Hepatic stellate cell (primary cell): ENCODE measurements around the gene FBXO11.
"Not testable (repeated sequence)": the region's sequence is repeated elsewhere in the genome, so short reads cannot be mapped to it uniquely, and the experiment has no call there.

Source experiments
- DNase-seq: peaks from one replicate; pipeline ENCODE4 v3.0.0; 2011; ENCODE audit warnings: low spot score

Gene FBXO11

DNA sequence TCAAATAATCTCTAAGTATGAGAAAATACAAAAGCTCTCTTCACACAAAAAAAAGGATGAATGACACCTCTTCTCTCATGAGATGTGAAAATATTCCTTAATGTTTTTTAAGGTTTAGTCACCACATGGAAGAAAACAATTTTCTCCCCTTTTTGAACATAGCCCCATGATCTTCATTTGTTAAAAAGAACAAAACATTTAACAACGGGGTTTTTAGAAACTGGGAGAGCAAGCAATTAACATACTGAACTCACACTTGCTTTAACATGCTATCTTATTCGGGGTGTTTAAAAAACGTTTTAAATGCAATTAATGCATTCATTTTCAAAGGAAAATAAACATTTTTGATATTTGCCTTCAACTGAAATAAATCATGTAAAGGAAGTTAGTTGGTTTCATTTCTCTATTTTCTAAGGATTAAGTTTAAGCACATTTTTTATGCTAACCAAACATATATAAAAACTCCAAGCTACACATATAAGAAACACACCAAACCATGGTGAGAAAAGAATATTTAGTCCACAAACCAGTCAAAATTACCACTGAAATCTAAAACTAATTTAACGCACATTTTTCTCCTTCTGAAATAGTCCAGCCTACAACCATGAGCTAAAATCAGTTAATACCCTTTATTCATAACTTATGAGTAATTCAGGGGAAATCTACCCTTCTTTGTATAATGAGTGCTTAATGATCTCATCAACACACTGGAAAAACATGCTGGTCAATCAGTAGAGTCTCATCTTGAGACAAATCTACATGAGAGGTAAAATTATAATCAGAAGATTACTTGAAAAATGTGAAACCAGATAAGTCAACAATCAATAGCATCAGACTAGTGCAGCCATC is 8.2 kb downstream of the FBXO11 start:
- DNase-seq: no peak

DNA sequence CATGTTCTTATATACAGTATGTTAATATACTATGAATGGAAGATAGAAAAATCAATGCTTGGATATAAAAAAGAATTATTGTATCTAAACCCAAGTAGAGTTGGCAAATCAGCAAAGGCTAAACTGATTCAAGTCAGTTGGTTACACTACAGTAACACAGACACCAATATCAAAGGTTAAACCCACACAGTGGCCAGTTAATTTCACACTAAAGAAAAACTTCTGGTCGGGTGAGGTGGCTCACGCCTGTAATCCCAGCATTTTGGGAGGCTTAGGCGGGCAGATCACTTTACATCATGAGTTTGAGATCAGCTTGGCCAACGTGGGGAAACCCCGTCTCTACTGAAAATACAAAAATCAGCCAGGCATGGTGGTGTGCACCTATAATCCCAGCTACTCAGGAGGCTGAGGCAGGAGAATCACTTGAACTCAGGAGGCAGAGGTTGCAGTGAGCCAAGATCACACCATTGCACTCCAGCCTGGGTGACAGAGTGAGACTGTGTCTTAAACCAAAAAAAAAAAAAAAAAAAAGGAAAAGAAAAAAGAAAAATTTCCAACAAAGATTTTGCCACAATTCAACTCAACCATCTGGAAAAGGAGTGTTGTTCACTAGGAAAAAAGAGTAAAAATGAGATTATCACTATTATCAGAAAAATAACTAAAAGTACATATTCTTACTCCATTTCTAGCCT is 9.0 kb downstream of the FBXO11 start:
- not testable (repeated sequence) for DNase-seq

DNA sequence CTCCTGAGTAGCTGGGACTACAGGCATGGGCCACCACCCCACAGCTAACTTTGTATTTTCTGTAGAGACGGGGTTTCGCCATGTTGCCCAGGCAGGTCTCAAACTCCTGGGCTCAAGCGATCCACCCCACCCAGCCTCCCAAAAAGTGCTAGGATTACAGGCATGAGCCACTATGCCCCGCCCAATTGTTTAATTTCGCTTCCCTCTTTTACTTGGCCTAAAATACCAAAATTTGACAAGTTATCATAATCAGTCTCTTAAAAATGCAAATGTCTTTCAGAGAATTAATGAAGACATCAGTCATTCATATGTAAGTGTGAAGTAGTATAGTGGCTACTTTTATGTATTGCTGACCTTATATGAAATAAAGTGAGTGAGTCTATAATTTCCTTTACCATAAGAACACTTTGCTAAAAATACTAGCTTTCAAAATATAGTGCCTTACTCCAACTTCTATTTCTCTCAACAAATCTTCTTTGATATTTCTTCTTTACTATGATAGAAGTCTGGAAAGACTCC is 9.8 kb downstream of the FBXO11 start:
- no peak for DNase-seq

DNA sequence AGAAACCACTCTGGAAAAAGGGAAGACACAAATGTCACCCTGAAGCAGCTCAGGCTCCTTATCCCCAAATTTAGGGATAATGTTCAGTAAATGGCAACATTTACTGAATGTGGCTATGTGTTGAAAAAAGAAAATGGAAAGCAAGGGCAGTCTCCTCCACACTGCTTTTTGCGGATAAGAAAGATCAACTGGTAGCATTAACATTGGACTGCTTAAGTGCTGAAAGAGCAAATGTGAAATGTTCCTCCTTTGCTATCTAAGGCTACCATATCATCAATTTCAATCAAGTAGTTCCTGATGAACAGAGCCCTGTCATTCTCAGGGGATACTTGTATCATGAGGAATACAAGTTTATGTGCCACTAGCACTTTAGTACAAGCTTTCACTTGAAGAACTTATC is 12.5 kb downstream of the FBXO11 start:
- no peak for DNase-seq

DNA sequence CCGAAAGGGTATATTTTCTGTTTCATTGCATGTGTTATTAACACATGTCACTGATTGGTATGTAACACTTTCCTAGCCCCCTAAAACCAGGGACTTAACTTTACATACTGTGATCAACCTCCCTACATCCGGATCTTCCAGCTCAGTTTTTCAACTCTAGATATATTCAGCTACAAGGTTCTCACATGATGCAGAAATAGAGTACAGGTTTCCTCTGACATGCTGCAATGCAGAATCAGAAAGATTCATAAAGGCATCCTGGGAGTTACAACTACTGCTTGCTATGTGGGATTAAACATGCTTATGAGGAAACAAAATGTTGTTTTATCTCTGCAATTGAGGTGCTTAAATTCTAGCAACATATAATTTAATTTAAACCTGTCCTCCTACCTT is 14.0 kb downstream of the FBXO11 start:
- no peak for DNase-seq

DNA sequence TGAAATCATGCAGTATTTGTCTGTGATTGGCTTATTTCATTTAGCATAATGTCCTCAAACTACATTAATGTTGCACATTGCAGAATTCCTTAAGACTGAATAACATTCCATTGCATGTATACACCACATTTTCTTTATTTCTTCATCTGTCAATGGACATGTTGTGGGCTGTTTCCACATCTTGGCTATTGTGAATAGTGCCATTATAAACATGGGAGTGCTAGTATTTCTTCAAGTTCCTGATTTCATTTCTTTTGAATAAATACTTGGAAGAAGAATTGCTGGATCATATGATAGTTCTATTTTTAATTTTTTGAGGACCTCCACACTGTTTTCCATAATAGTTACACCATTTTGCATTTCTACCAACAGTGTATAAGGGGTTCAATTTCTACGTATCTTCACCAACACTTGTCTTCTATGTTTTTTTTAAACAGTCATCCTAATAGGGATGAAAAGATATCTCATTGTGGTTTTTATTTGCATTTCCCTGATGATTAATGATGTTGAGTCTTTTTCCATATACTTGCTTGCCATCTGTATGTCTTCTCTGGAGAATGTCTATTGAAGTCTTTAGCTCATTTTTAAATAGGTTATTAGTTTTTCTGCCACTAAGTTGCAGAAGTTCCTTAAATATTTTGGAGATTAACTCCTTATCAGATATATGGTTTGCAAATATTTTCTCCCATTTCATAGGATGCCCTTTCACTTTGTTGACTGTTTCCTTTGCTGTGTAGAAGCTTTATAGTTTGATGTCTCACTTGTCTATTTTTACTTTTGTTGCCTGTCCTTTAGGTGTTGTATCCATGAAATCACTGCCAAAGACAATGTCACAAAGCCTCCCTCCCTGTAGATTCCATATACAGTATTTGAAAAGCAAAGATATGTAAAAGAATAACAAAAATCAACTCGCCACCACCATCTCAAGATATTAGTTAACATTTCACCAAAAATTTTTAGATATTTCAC is 14.6 kb downstream of the FBXO11 start:
- no peak for DNase-seq

DNA sequence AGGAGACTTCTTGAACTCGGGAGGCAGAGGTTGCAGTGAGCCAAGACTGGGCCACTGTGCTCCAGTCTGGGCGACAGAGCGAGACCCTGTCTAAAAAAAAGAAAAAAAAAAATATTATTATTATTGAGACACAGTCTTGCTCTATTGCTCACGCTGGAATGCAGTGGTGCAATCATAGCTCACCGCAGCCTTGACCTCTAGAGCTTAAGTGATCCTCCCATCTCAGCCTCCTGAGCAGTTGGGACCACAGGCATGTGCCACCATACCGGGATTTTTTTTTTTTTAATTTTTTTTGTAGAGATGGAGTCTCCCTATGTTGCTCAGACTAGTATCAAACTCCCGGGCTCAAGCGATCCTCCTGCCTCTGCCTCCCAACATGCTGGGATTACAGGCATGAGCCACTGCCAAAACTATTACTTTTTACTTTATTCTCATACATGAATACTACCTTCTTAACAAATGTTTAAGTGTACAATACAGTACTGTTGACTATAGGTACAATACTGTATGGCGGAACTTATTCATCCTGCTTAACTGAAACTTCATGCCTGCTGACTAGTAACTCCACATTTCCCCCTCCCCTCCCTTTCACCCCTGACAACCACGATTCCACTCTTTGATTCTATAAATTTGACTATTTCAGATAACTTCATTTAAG is 15.5 kb downstream of the FBXO11 start:
- DNase-seq: no peak

DNA sequence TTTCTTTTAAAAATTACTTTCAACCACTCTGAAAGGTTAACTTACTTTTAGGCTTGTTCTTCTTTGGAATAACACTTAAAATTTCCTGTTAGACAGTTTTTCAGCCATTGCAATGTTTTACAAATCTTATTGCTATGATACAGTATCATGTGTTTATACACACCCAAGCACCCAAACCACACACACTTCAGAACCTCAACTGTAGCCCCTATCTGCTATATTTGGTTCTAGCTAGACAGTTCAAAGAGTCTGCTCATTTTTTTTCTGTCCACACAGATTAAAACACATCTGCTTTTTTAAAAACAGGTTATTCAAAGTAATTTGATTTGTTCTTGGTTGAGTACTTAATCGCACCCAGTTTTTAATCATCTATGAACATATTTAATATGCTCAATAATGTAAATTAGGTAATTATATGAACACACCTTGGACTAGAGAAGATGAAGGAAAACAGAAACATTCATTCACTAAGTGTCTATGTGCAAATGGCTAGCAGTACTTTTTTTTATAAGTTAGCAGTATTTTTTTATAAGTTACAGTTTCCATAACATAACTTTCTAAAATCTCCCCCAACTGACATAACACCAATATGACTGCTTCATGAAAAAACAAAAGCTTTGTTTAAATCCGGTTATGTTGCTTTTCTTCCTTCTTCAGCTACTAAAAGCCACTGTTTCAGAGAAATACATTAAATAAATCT is 17.6 kb downstream of the FBXO11 start:
- no peak for DNase-seq

DNA sequence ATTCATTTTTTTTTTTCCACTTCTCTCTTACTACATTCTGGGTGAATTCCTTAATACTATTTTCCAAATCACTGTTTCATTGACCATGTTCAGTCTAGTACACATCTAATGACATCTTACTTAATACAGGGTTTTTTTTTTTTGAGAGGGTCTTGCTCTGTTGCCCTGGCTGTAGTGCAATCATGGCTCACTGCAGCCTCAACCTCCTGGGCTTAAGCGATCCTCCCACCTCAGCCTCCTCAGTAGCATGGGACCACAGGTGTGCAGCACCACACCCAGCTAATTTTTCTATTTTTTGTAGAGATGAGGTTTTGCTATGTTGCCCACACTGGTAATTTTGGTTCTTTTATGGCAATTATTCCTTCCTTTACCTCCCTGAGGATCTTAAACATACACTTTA is 29.4 kb downstream of the FBXO11 start:
- DNase-seq: no peak

DNA sequence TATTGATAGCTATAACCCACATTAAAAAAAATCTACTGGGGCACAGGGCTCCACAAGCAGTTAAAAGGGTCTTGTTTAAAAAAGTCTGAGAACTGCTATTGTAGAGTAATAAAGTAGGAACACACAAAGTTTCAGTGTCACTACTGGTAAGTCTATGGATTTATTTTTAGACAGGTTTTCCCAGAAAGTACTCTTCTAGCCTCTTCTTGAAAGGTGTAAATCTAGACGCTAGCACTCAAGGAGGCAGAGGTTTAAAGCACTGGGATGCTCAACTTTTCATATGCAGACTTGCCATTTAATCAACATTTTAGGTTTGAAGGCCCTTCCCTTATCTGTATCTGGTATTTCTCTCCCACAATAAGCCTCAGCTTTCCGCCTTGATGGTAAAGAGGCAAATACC is 33.4 kb downstream of the FBXO11 start:
- no peak for DNase-seq

DNA sequence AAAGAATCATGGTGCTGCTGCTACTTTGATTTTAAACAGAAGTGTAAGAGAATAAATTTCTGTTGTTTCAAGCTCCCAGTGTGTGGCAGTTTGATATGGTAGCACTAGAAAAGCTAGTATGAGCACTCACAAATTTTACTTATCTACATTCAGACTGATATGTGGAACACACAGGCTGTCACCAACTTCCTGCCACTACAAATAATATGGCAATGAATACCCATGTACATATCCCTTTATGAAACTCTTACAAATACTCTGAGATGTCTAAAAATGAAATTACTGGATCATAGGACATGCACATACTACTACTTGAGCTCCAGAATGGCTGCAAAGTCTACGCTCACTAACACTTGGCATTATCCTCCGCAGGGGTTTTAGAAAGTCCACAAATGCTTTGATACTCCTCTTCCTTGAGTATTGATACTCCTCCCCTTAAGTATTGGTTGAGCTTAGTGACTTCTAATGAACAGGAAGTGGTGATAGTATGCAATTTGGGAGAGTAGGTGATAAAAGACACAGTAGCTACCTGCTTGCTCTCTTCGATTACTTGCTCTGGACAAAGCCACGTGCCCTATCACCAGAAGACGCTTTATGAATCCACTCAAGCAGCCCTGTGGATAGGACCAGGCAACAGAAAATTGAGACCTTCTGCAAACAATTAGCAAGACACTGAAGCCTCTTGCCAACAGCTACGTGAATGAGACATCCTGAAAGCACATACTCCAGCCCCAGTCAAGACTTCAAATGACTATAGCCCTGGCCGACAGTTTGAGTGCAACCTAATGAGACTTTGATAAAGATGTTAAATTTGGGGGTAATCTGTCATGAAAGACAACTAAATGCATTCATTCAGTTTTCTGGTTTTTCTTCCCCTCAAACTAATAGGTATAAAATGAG is 35.4 kb downstream of the FBXO11 start:
- no peak for DNase-seq

DNA sequence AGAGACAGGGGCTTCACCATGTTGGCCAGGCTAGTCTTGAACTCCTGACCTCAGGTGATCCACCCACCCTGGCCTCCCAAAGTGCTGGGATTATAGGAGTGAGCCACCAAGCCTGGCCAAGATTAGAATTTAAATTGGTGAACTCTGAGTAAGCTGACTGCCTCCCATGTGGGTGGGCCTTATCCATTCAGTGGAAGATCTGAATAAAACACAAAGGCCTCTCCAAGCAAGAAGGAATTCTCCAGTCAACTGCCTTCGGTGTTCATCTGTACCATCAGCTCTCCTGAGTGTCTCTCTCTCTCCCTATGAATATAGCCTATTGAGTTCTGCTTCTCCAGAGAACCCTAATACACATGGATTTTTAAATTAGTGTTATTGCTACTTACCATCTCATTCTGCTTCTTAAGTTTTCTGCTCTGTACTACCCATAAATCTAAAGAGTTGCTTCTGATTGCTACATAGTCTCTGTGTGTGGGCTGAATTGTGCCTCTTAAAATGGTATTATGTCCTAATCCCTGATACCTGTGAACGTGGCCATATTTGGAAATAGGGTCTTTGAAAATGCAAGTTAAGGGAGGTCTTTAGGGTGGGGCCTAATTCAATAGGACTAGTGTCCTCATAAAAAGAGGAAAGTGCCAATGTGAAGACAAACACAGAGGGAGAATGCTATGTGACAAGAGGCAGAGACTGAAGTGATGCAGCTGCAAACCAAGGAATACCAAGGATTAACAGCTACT is 36.3 kb downstream of the FBXO11 start:
- DNase-seq: no peak

DNA sequence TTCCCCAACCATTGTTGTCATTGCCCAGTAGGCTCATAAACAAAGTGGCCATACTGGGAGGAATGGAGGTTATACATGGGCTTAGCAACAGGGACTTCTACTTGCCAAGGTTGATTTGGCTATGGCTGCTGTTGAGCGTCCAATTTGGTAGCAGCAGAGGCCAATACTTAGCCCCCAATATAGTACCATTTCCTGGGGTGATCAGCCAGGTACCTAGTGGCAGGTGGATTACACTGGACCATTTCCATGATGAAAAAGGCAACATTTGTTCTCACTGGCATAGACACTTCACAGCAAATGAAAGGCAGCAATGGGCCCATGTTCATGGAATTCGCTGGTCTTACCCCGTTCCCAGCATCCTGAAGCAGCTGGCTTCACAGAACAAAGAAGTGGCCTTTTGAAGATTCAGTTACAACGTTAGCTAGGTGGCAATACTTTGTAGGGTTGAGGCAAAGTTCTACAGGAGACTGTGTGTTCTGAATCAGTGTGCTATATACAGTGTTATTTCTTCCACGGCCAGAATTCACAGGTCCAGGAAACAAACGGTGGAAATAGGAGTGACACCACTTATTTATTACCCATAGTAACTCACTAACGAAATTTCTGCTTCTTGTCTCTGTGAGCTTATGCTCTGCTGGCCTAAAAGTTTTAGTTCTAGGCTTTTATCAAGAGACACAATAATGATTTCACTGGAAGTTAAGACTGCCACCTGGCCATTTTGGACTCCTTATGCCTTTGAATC is 37.5 kb downstream of the FBXO11 start:
- DNase-seq: no peak

DNA sequence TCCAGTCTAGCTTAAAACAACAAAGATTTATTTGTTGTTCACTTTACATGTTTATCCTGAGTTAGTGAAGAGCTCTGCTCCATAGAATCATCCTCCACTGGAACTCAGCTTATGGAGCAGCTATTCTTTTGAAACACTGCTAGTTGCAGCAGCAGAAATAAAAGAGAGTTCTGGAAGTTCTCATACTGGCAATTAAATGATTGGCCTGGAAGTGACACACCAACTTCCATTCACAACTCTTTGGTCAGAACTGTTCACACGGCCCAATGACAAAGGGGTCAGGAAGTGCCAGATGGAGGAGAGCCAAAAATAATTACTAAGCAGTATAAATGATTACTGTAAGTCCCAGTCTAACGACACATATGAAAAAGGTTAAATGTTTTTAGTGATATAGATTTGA is 39.1 kb downstream of the FBXO11 start:
- peak; percentile 23 for DNase-seq

DNA sequence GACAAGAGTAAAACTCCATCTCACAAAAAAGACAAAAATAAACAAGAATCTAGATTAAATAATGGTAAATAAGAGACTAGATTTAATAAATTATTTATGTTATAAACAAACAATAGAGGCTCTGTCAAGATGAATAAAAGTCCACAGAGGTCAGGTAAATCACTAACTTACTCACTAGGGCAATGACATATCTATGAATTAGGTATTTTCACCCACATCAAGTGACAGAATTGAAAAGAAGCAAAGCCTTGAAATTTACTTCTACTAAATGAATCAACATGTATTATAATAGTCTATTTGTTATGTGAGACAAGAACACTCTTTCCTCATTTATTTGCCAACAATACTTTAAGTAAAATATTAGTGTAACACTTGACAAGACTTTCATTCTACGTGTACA is 41.7 kb downstream of the FBXO11 start:
- no peak for DNase-seq

DNA sequence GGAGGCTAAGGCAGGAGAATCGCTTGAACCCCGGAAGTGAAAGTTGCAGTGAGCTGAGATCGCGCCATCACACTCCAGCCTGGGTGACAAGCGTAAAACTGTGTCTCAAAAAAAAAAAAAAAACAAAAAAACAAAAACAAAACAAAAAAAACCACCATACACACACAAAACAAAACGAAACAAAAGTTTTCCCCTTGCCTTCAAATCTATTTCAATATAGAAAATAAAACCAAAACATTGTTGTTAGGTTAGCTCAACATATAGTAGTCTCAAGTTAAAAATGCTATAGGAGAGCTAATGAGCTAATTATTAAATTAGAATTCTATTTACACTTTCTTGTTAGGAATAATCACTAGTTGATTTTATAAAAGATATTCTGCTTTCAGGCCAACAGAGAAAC is 43.3 kb downstream of the FBXO11 start:
- no peak for DNase-seq

DNA sequence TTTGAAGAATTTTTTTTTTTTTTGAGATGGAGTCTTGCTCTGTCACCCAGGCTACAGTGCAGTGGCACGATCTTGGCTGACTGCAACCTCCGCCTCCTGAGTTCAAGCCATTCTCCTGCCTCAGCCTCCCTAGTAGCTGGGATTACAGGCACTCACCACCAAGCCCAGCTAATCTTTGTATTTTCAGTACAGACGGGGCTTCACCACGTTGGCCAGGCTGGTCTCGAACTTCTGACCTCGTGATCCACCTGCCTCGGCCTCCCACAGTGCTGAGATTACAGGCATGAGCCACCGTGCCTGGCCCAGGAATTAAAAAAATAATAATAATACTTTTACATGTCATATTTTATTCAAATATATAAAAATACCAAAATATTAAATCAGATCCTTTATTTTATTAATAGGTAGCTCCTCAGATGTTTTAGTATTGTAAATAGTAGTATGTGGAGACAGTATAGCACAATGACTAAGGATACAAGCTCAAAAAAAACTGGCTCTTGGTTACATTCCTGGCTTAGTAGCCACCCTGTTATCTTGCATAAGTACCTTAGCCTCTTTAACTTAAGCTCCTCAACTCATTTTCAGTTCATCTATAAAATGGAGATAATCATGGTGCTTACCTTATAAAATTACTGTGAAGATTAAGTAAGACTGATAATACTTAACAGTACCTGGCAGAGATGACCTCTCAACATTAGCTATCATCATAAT is 53.1 kb downstream of the FBXO11 start:
- DNase-seq: peak; percentile 33

DNA sequence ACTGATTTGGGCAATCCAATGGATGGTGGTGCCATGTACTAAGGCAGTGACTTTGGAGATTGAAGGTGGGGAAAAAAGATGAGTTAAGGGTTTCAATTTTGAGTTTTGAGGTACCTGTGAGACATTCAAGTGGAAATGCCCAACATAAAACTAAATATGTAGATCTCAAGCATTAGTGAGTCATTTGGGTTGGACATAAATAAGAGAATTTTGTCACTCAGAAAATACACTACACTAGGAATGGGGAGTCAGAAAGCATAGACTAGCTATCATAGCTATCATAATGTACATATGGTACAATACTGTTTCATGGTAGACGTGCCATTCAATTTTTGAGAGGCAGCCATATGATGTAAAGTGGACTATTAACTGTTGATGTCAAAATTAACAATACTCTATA is 56.1 kb downstream of the FBXO11 start:
- DNase-seq: no peak
